Measurements from ENCODE around the gene TERB2.
"Not testable (repeated sequence)": the region's sequence is repeated elsewhere in the genome, so short reads cannot be mapped to it uniquely, and the experiment has no call there.

Gene TERB2

GRCh38 chr15:44968475-44968874, 12.0 kb downstream of the TERB2 start:
- TF ChIP-seq CTCF (IDR thresholded peaks at IDR 0.05), result no peak
- no peaks in the 10 kb centered on the region for H3K36me3 Mint-ChIP-seq (ENCODE audit: low read depth)
- no peak for DNase-seq
- H3K4me3 Mint-ChIP-seq, result no peak overlapping the region
- peaks cover 14% of the 10 kb centered on the region for H3K27me3 Mint-ChIP-seq (ENCODE audit: low read depth, poor library complexity)
- no peaks in the 10 kb centered on the region for H3K9me3 Mint-ChIP-seq
- peaks cover 6% of the 10 kb centered on the region for H3K4me1 Mint-ChIP-seq
- H3K27ac Mint-ChIP-seq, result no peak overlapping the region

- peaks cover 11% of the 10 kb centered on the region for H3K27me3 Mint-ChIP-seq (ENCODE audit: low read depth, poor library complexity)
- no peak for DNase-seq
- peaks cover 6% of the 10 kb centered on the region for H3K4me1 Mint-ChIP-seq
- no peak for TF ChIP-seq CTCF (IDR thresholded peaks at IDR 0.05)
- H3K9me3 Mint-ChIP-seq, result no peaks in the 10 kb centered on the region
- H3K4me3 Mint-ChIP-seq, result no peak overlapping the region
- no peak overlapping the region for H3K27ac Mint-ChIP-seq
- no peaks in the 10 kb centered on the region for H3K36me3 Mint-ChIP-seq (ENCODE audit: low read depth)
These were observed 14.5 kb downstream of the TERB2 start for GRCh38 chr15:44971036-44971435.

- H3K4me1 Mint-ChIP-seq; DNase-seq; H3K27ac Mint-ChIP-seq; H3K4me3 Mint-ChIP-seq; H3K9me3 Mint-ChIP-seq; H3K36me3 Mint-ChIP-seq (ENCODE audit: low read depth): not testable (repeated sequence)
- peaks cover 10% of the 10 kb centered on the region for H3K27me3 Mint-ChIP-seq (ENCODE audit: low read depth, poor library complexity)
These were observed 19.7 kb downstream of the TERB2 start for GRCh38 chr15:44976183-44976582.

GRCh38 chr15:44977781-44978180, 21.3 kb downstream of the TERB2 start:
- not testable (repeated sequence) for H3K4me1 Mint-ChIP-seq; H3K27ac Mint-ChIP-seq; H3K4me3 Mint-ChIP-seq; H3K36me3 Mint-ChIP-seq (ENCODE audit: low read depth); DNase-seq; H3K27me3 Mint-ChIP-seq (ENCODE audit: low read depth, poor library complexity); H3K9me3 Mint-ChIP-seq

- H3K4me3 Mint-ChIP-seq; H3K27ac Mint-ChIP-seq; H3K36me3 Mint-ChIP-seq (ENCODE audit: low read depth); DNase-seq; H3K9me3 Mint-ChIP-seq; H3K4me1 Mint-ChIP-seq: not testable (repeated sequence)
- peaks cover 18% of the 10 kb centered on the region for H3K27me3 Mint-ChIP-seq (ENCODE audit: low read depth, poor library complexity)
These were observed 23.3 kb downstream of the TERB2 start for GRCh38 chr15:44979617-44980339.

GRCh38 chr15:44984144-44984543, 27.7 kb downstream of the TERB2 start:
- not testable (repeated sequence) for H3K36me3 Mint-ChIP-seq (ENCODE audit: low read depth); H3K4me3 Mint-ChIP-seq; DNase-seq; H3K9me3 Mint-ChIP-seq; H3K27ac Mint-ChIP-seq; H3K4me1 Mint-ChIP-seq
- peaks cover 13% of the 10 kb centered on the region for H3K27me3 Mint-ChIP-seq (ENCODE audit: low read depth, poor library complexity)

- DNase-seq; H3K4me1 Mint-ChIP-seq; H3K27ac Mint-ChIP-seq; H3K9me3 Mint-ChIP-seq; H3K4me3 Mint-ChIP-seq; H3K36me3 Mint-ChIP-seq (ENCODE audit: low read depth): not testable (repeated sequence)
- peaks cover 19% of the 10 kb centered on the region for H3K27me3 Mint-ChIP-seq (ENCODE audit: low read depth, poor library complexity)
These were observed 30.0 kb downstream of the TERB2 start for GRCh38 chr15:44986346-44987055.

- H3K4me3 Mint-ChIP-seq; DNase-seq; H3K4me1 Mint-ChIP-seq; H3K36me3 Mint-ChIP-seq (ENCODE audit: low read depth); H3K27ac Mint-ChIP-seq: not testable (repeated sequence)
- Mint-ChIP-seq H3K9me3 (peaks cover 13% of the 10 kb centered on the region), H3K27me3 (ENCODE audit: low read depth, poor library complexity) (peaks cover 25% of the 10 kb centered on the region)
These were observed 31.2 kb downstream of the TERB2 start for GRCh38 chr15:44987711-44988110.

GRCh38 chr15:44988184-44988869, 31.8 kb downstream of the TERB2 start:
- Mint-ChIP-seq H3K9me3 (peaks cover 19% of the 10 kb centered on the region), H3K27me3 (ENCODE audit: low read depth, poor library complexity) (peaks cover 26% of the 10 kb centered on the region)
- DNase-seq; H3K36me3 Mint-ChIP-seq (ENCODE audit: low read depth); H3K27ac Mint-ChIP-seq; H3K4me1 Mint-ChIP-seq; H3K4me3 Mint-ChIP-seq: not testable (repeated sequence)

- Mint-ChIP-seq H3K9me3 (peaks cover 21% of the 10 kb centered on the region), H3K27me3 (ENCODE audit: low read depth, poor library complexity) (peaks cover 27% of the 10 kb centered on the region)
- not testable (repeated sequence) for H3K36me3 Mint-ChIP-seq (ENCODE audit: low read depth); H3K27ac Mint-ChIP-seq; H3K4me1 Mint-ChIP-seq; DNase-seq; H3K4me3 Mint-ChIP-seq
These were observed 32.4 kb downstream of the TERB2 start for GRCh38 chr15:44988870-44989219.

- peaks cover 34% of the 10 kb centered on the region for H3K27me3 Mint-ChIP-seq (ENCODE audit: low read depth, poor library complexity)
These were observed 41.1 kb downstream of the TERB2 start for GRCh38 chr15:44997632-44998031.

More at GRCh38 chr15:44997632-44998031, 41.1 kb downstream of the TERB2 start:
- Mint-ChIP-seq H3K9me3 (peaks cover 18% of the 10 kb centered on the region), H3K4me1 (peaks cover 12% of the 10 kb centered on the region)
- not testable (repeated sequence) for H3K27ac Mint-ChIP-seq; DNase-seq; H3K36me3 Mint-ChIP-seq (ENCODE audit: low read depth); H3K4me3 Mint-ChIP-seq

All from nephron progenitor cell (in vitro differentiated cells).